SU-DHL-6 (cell line): ENCODE data around the gene FCRL5.

Experiments
- H2AFZ ChIP-seq: fragments of 200-600 bp; sonication (generic); 2 replicates; pipeline ENCODE4 v1.6.1; 2014; ENCODE audit warnings: low read depth, mild to moderate bottlenecking, moderate library complexity, mixed read lengths, antibody characterized with exemption, low read length; ENCODE audit not compliant: severe bottlenecking
- H3F3A ChIP-seq: fragments of 200-600 bp; shearing (Covaris generic); 2 replicates; pipeline ENCODE4 v1.6.0; 2016; ENCODE audit warnings: antibody characterized with exemption, mild to moderate bottlenecking; ENCODE audit not compliant: insufficient read depth
- H3K27ac ChIP-seq: fragments of 200-600 bp; sonication (generic); 2 replicates; pipeline ENCODE4 v1.5.1; 2016; ENCODE audit warnings: low read depth, mild to moderate bottlenecking, low read length, moderate library complexity, mixed read lengths
- H3K27me3 ChIP-seq: fragments of 200-600 bp; sonication (generic), shearing (Covaris generic); 2 replicates; pipeline ENCODE4 v1.6.0; 2014; ENCODE audit warnings: mild to moderate bottlenecking, low read length
- H3K36me3 ChIP-seq: fragments of 200-600 bp; sonication (generic); 2 replicates; pipeline ENCODE4 v1.6.1; 2014; ENCODE audit warnings: mild to moderate bottlenecking, low read length, mixed read lengths
- H3K4me2 ChIP-seq: fragments of 300-600, 200-600 bp; shearing (Covaris generic), sonication (generic); 2 replicates; pipeline ENCODE4 v1.6.0; 2014; ENCODE audit warnings: low read length, low read depth, mild to moderate bottlenecking; ENCODE audit not compliant: poor library complexity, severe bottlenecking
- H3K4me3 ChIP-seq: fragments of 200-600 bp; sonication (generic); 2 replicates; pipeline ENCODE4 v1.5.1; 2014; ENCODE audit warnings: antibody characterized with exemption, low read length, mild to moderate bottlenecking, mixed read lengths; ENCODE audit not compliant: insufficient read depth, poor library complexity, severe bottlenecking
- H3K79me2 ChIP-seq: fragments of 200-600 bp; sonication (generic); 2 replicates; pipeline ENCODE4 v1.6.1; 2014; ENCODE audit warnings: mild to moderate bottlenecking, low read length, moderate library complexity; ENCODE audit not compliant: insufficient read depth
- H3K9ac ChIP-seq: fragments of 200-600 bp; sonication (generic); 2 replicates; pipeline ENCODE4 v1.7.0; 2014; ENCODE audit warnings: mild to moderate bottlenecking, low read length
- H3K9me2 ChIP-seq: fragments of 200-600 bp; sonication (generic); replicated peaks from 2 replicates; pipeline ENCODE4 v1.6.1; 2014; ENCODE audit warnings: low read length; ENCODE audit not compliant: insufficient read depth
- H3K9me3 ChIP-seq: fragments of 200-600 bp; sonication (generic); 2 replicates; pipeline ENCODE4 v1.6.1; 2014; ENCODE audit warnings: low read length, mixed read lengths; ENCODE audit not compliant: insufficient read depth
- H4K20me1 ChIP-seq: fragments of 200-600 bp; sonication (generic); 2 replicates; pipeline ENCODE4 v1.6.1; 2014; ENCODE audit warnings: low read depth, mild to moderate bottlenecking, antibody characterized with exemption, low read length, moderate library complexity, mixed read lengths
- CTCF ChIP-seq: fragments of 200-600 bp; sonication (generic); IDR thresholded peaks from one replicate; pipeline ENCODE4 v1.5.1; 2017; ENCODE audit warnings: antibody characterized with exemption, mild to moderate bottlenecking, low read length, moderate library complexity; ENCODE audit not compliant: insufficient read depth, poor library complexity, severe bottlenecking
- EZH2phosphoT487 ChIP-seq: fragments of 200-600 bp; sonication (generic), shearing (Covaris generic); conservative IDR thresholded peaks from 2 replicates; pipeline ENCODE4 v1.6.1; 2018; ENCODE audit warnings: mild to moderate bottlenecking, antibody characterized with exemption, low read length, moderate library complexity, mixed read lengths

The FCRL5 gene

GRCh38 chr1:157497987-157498735, 54.2 kb downstream of the FCRL5 start:
- Histone ChIP-seq H3K79me2 (no peaks in the 10 kb centered on the region), H3F3A (peaks cover 7% of the 10 kb centered on the region; the same call in 1 of the 2 replicates), H3K27ac (no peak overlapping the region), H3K4me3 (no peak overlapping the region), H3K9me2 (no peaks in the 10 kb centered on the region), H2AFZ (no peak overlapping the region), H3K9ac (no peak overlapping the region), H3K27me3 (no peaks in the 10 kb centered on the region), H3K4me2 (no peak overlapping the region), H3K9me3 (no peaks in the 10 kb centered on the region), H3K36me3 (no peaks in the 10 kb centered on the region), H4K20me1 (no peaks in the 10 kb centered on the region)
- TF ChIP-seq CTCF (no peak), EZH2phosphoT487 (no peak)

GRCh38 chr1:157497284-157497683, 55.0 kb downstream of the FCRL5 start:
- H3K9me3 ChIP-seq: no peaks in the 10 kb centered on the region
- H3F3A ChIP-seq: peaks cover 7% of the 10 kb centered on the region; the same call in 1 of the 2 replicates
- no peak overlapping the region for H2AFZ ChIP-seq
- H3K9me2 ChIP-seq: no peaks in the 10 kb centered on the region
- no peak overlapping the region for H3K4me3 ChIP-seq
- no peaks in the 10 kb centered on the region for H3K79me2 ChIP-seq
- no peaks in the 10 kb centered on the region for H4K20me1 ChIP-seq
- no peaks in the 10 kb centered on the region for H3K27me3 ChIP-seq
- no peak overlapping the region for H3K9ac ChIP-seq
- H3K27ac ChIP-seq: no peak overlapping the region
- H3K4me2 ChIP-seq: no peak overlapping the region
- TF ChIP-seq EZH2phosphoT487 (no peak), CTCF (no peak)
- H3K36me3 ChIP-seq: no peaks in the 10 kb centered on the region

- Histone ChIP-seq H3K36me3 (no peaks in the 10 kb centered on the region), H2AFZ (no peak overlapping the region), H3K9me3 (no peaks in the 10 kb centered on the region), H4K20me1 (no peaks in the 10 kb centered on the region), H3K27ac (no peak overlapping the region), H3K27me3 (no peaks in the 10 kb centered on the region), H3F3A (peaks cover 7% of the 10 kb centered on the region; the same call in 1 of the 2 replicates), H3K4me2 (no peak overlapping the region), H3K9me2 (no peaks in the 10 kb centered on the region), H3K4me3 (no peak overlapping the region), H3K79me2 (no peaks in the 10 kb centered on the region), H3K9ac (no peak overlapping the region)
- no peak for TF ChIP-seq EZH2phosphoT487
- peak; percentile 79 for TF ChIP-seq CTCF
These were observed 56.2 kb downstream of the FCRL5 start for GRCh38 chr1:157496121-157496526.
